ENCODE results near the gene ZNF507.

GRCh38 chr19:32437096-32437495, 91.7 kb downstream of the ZNF507 start:
- no peak for TF ChIP-seq POLR2A (IDR thresholded peaks at IDR 0.05)
- TF ChIP-seq, protein P1, sequence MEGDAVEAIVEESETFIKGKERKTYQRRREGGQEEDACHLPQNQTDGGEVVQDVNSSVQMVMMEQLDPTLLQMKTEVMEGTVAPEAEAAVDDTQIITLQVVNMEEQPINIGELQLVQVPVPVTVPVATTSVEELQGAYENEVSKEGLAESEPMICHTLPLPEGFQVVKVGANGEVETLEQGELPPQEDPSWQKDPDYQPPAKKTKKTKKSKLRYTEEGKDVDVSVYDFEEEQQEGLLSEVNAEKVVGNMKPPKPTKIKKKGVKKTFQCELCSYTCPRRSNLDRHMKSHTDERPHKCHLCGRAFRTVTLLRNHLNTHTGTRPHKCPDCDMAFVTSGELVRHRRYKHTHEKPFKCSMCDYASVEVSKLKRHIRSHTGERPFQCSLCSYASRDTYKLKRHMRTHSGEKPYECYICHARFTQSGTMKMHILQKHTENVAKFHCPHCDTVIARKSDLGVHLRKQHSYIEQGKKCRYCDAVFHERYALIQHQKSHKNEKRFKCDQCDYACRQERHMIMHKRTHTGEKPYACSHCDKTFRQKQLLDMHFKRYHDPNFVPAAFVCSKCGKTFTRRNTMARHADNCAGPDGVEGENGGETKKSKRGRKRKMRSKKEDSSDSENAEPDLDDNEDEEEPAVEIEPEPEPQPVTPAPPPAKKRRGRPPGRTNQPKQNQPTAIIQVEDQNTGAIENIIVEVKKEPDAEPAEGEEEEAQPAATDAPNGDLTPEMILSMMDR (IDR thresholded peaks at IDR 0.05), result no peak
